HFFc6 (cell line): ENCODE results near the gene ENTREP1. TPM values are rescaled to one million over a fixed set of nuclear protein-coding genes. Genes with fewer than 3 reads are reported as not detected.

Source experiments
- DNase-seq: peaks from one replicate; pipeline ENCODE4 v3.0.0-alpha.2; 2018
- H3K27ac Mint-ChIP-seq: 2 replicates; pipeline ENCODE4 v1.8.0; 2020; ENCODE audit warnings: mild to moderate bottlenecking, mixed read lengths
- H3K27me3 Mint-ChIP-seq: 2 replicates; pipeline ENCODE4 v1.8.0; 2021; ENCODE audit warnings: mild to moderate bottlenecking, moderate library complexity, mixed read lengths; ENCODE audit not compliant: insufficient read depth
- H3K36me3 Mint-ChIP-seq: 2 replicates; pipeline ENCODE4 v1.8.0; 2021; ENCODE audit warnings: low read depth, mixed read lengths
- H3K4me1 Mint-ChIP-seq: 2 replicates; pipeline ENCODE4 v1.8.0; 2020; ENCODE audit warnings: low read depth, mixed read lengths
- H3K4me3 Mint-ChIP-seq: 2 replicates; pipeline ENCODE4 v1.8.0; 2020; ENCODE audit warnings: mild to moderate bottlenecking, moderate library complexity, mixed read lengths
- H3K9me3 Mint-ChIP-seq: 2 replicates; pipeline ENCODE4 v1.8.0; 2020; ENCODE audit warnings: mild to moderate bottlenecking, mixed read lengths
- CTCF ChIP-seq: fragments of 200-600 bp; sonication (generic); IDR thresholded peaks from 2 replicates; pipeline ENCODE4 v1.5.0; 2021; ENCODE audit warnings: antibody characterized with exemption, mild to moderate bottlenecking
- total RNA-seq, 6 experiments: library from RNA; stranded (reverse); fragmentation: NEBNext Ultra II Directional; extraction: Animal tissue kit (Norgen Biotek cat#: 25700); gene quantifications; 2 replicates in 1 of 6; 3 replicates in 5 of 6; pipeline ENCODE4 v1.2.3, GENCODE V29; 2021

The ENTREP1 gene
- total RNA-seq, 6 experiments from 2014 or later = 0.09 TPM; not detected in 5

GRCh38 chr9:69292078-69292477 lies 32.9 kb upstream of the ENTREP1 start:
- Mint-ChIP-seq H3K4me3 (no peak overlapping the region), H3K4me1 (no peaks in the 10 kb centered on the region; the same call in 1 of the 2 replicates), H3K27me3 (peaks cover 22% of the 10 kb centered on the region), H3K9me3 (peaks cover 5% of the 10 kb centered on the region; the same call in 1 of the 2 replicates), H3K27ac (no peak overlapping the region), H3K36me3 (no peaks in the 10 kb centered on the region)
- DNase-seq = no peak
- peak; percentile 36; the same call in 1 of the 2 replicates for TF ChIP-seq CTCF

GRCh38 chr9:69293156-69293555 lies 31.9 kb upstream of the ENTREP1 start:
- peaks cover 5% of the 10 kb centered on the region; the same call in 1 of the 2 replicates for H3K9me3 Mint-ChIP-seq
- no peaks in the 10 kb centered on the region for H3K36me3 Mint-ChIP-seq
- H3K27me3 Mint-ChIP-seq = peaks cover 22% of the 10 kb centered on the region
- no peak overlapping the region for H3K4me3 Mint-ChIP-seq
- DNase-seq = no peak
- no peak for TF ChIP-seq CTCF
- no peak overlapping the region for H3K27ac Mint-ChIP-seq
- H3K4me1 Mint-ChIP-seq = no peaks in the 10 kb centered on the region; the same call in 1 of the 2 replicates

- H3K4me3 Mint-ChIP-seq = no peak overlapping the region
- H3K27me3 Mint-ChIP-seq = peaks cover 10% of the 10 kb centered on the region
- no peak for DNase-seq
- no peaks in the 10 kb centered on the region for H3K36me3 Mint-ChIP-seq
- no peaks in the 10 kb centered on the region for H3K9me3 Mint-ChIP-seq
- no peaks in the 10 kb centered on the region; the same call in 1 of the 2 replicates for H3K4me1 Mint-ChIP-seq
- H3K27ac Mint-ChIP-seq = no peak overlapping the region
- no peak for TF ChIP-seq CTCF
Measured at GRCh38 chr9:69295872-69296552, 29.0 kb upstream of the ENTREP1 start.

GRCh38 chr9:69297300-69297980 lies 27.6 kb upstream of the ENTREP1 start:
- DNase-seq = no peak
- no peak for TF ChIP-seq CTCF
- Mint-ChIP-seq H3K4me3 (no peak overlapping the region), H3K27ac (no peak overlapping the region), H3K4me1 (no peaks in the 10 kb centered on the region; the same call in 1 of the 2 replicates), H3K27me3 (peaks cover 13% of the 10 kb centered on the region), H3K9me3 (no peaks in the 10 kb centered on the region), H3K36me3 (no peaks in the 10 kb centered on the region)

GRCh38 chr9:69299315-69299714 lies 25.7 kb upstream of the ENTREP1 start:
- H3K4me1 Mint-ChIP-seq = no peaks in the 10 kb centered on the region; the same call in 1 of the 2 replicates
- TF ChIP-seq CTCF = no peak
- H3K36me3 Mint-ChIP-seq = no peaks in the 10 kb centered on the region
- H3K9me3 Mint-ChIP-seq = no peaks in the 10 kb centered on the region
- no peak for DNase-seq
- H3K27me3 Mint-ChIP-seq = peaks cover 13% of the 10 kb centered on the region
- H3K27ac Mint-ChIP-seq = no peak overlapping the region
- no peak overlapping the region for H3K4me3 Mint-ChIP-seq
